Tibial nerve (tissue), 4 donors: ENCODE data around the gene ADAMTS2. TPM values are rescaled to one million over a fixed set of nuclear protein-coding genes. Genes with fewer than 3 reads are reported as not detected.

Experiments used
- DNase-seq, 2 donors: peaks; one replicate each; pipeline ENCODE4 v3.0.0-alpha.2; 2019; ENCODE audit warnings: low spot score in 2 of 2
- H3K27ac ChIP-seq, 4 donors: fragments of 200-600 bp; sonication (generic) in 3 of 4; one replicate each; pipeline ENCODE4 v1.5.1; 2017 to 2019; ENCODE audit warnings: mild to moderate bottlenecking in 1 of 4
- H3K27me3 ChIP-seq, 2 donors: fragments of 200-600 bp; sonication (generic) in 1 of 2; one replicate each; pipeline versions ENCODE4 v1.5.1 to v1.6.0; 2017 to 2019
- H3K36me3 ChIP-seq, 3 donors: fragments of 200-600 bp; sonication (generic); one replicate each; pipeline ENCODE4 v1.5.1; 2018 to 2019
- H3K4me1 ChIP-seq, 4 donors: fragments of 200-600 bp; sonication (generic) in 3 of 4; one replicate each; pipeline ENCODE4 v1.5.1; 2017 to 2019
- H3K4me3 ChIP-seq, 4 donors: fragments of 200-600 bp; sonication (generic) in 3 of 4; one replicate each; pipeline ENCODE4 v1.5.1; 2017 to 2019; ENCODE audit warnings: mild to moderate bottlenecking in 1 of 4, moderate library complexity in 1 of 4
- H3K9me3 ChIP-seq, 4 donors: fragments of 200-600 bp; sonication (generic) in 3 of 4; one replicate each; pipeline ENCODE4 v1.5.1; 2017 to 2019
- CTCF ChIP-seq, 5 experiments: fragments of 200-600 bp in 3 of 5; fragments of 450-650 bp in 2 of 5; sonication (generic) in 3 of 5; IDR thresholded peaks; one replicate each; pipeline ENCODE4 v1.5.1; 2016 to 2019; ENCODE audit warnings: antibody characterized with exemption in 5 of 5, mild to moderate bottlenecking in 3 of 5, moderate library complexity in 2 of 5
- EP300 ChIP-seq, 2 donors: sonication (generic); formaldehyde crosslinking; IDR thresholded peaks; one replicate each; pipeline ENCODE4 v1.6.1; 2017; ENCODE audit warnings: antibody characterized with exemption in 2 of 2, mild to moderate bottlenecking in 1 of 2
- POLR2A ChIP-seq, 2 donors: fragments of 450-650 bp; IDR thresholded peaks; one replicate each; pipeline ENCODE4 v1.6.1; 2017; ENCODE audit warnings: antibody characterized with exemption in 2 of 2, mild to moderate bottlenecking in 2 of 2, moderate library complexity in 2 of 2
- WGBS, 2 donors: methylation state at CpG; one replicate each; pipeline ENCODE4 v1.1.5; 2018; 5-methylcytosine and 5-hydroxymethylcytosine counted together
- total RNA-seq, 4 donors: library from RNA; depleted of rRNA; stranded (reverse); fragments of >200 nt; gene quantifications; one replicate each; pipeline ENCODE4 v1.1.0, GENCODE V29; 2016

ADAMTS2 gene
- total RNA-seq, 4 donors from 2014 or later, result 23.2 to 58.8 (median 47.2) TPM

DNA sequence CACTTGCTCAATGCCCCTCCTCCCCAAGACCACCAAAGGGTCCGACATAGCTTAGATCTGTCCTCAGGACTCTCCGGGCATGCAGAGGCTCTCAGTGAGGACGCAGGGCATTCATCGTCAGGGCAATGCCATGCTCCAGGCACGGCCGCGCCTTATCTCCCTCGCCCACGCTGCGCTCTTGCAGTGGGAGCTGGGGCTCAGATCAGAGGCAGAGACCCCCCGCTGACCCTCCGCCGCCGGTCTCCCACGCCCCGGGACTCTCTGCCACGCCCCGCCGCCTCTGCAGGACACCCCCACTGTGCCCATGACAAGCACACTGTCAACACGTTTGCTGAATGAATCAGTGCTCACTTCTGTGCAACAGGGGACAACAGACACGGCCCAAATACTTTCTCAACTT is 140.7 kb downstream of the ADAMTS2 start:
- Histone ChIP-seq H3K36me3 (peaks cover 0 to 5% (median 0%) of the 10 kb centered on the region in 3 donors), H3K27me3 (no peaks in the 10 kb centered on the region), H3K27ac (no peak overlapping the region), H3K4me1 (peaks cover 0 to 2% (median 0%) of the 10 kb centered on the region in 4 donors), H3K4me3 (no peak overlapping the region), H3K9me3 (no peaks in the 10 kb centered on the region)
- WGBS, 2 donors, result 82 to 83% methylated on average over 21 of the region's 21 CpGs
- DNase-seq, result no peak
- TF ChIP-seq CTCF (IDR thresholded peaks at IDR 0.05), result no peak
- no peak for TF ChIP-seq POLR2A (IDR thresholded peaks at IDR 0.05)
- TF ChIP-seq EP300 (IDR thresholded peaks at IDR 0.05), result no peak

DNA sequence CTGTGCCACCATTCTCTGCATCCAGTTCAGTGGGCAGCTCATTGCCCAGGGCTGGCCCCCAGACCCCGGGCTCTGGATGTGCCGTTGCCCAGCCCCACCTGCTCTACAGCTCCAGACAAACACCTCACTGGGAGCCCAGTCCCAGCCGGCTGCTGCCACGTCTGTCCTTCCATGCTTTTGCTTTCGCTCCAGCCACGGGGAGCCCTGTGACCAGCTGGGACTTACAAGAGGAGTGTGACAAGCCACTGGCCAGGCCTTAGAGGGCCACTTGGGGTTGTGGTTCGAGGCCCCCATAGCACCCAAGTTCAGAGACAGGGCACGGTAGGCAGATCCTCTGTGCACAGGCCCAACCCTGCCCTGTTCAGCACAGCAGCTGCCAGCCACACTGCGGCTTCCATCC is 142.0 kb downstream of the ADAMTS2 start:
- H3K27me3 ChIP-seq, result no peaks in the 10 kb centered on the region
- peaks cover 0 to 5% (median 0%) of the 10 kb centered on the region in 3 donors for H3K36me3 ChIP-seq
- no peak for TF ChIP-seq POLR2A (IDR thresholded peaks at IDR 0.05)
- TF ChIP-seq CTCF (IDR thresholded peaks at IDR 0.05), result no peak
- H3K9me3 ChIP-seq, result no peaks in the 10 kb centered on the region
- no peak overlapping the region for H3K27ac ChIP-seq
- no peak overlapping the region for H3K4me3 ChIP-seq
- no peak for DNase-seq
- no peaks in the 10 kb centered on the region for H3K4me1 ChIP-seq
- WGBS, 2 donors, result 85 to 95% methylated on average over 8 to 9 of the region's 9 CpGs

DNA sequence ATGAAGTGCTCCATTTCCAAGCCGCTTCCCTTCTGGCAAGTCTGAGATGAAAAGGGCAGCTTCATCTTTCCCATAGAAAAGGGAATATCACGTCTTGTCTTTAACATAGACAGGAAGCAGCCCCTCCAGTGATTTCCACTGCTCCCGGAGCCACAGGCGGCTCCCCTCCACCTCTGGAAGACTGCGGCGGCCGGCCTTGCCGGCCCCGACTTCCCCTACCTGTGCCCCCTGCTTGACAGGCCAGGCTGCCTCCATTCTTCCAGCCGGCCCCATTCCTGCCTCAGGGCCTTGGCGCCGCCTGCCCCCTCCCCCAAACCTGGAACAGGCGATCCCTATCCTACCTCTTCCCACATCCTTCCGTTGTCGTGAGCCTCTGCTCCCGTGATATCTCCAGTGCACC is 143.3 kb downstream of the ADAMTS2 start:
- WGBS, 2 donors, result 79 to 84% methylated on average over 16 of the region's 16 CpGs
- Histone ChIP-seq H3K4me3 (no peak overlapping the region), H3K4me1 (no peaks in the 10 kb centered on the region), H3K9me3 (no peaks in the 10 kb centered on the region), H3K36me3 (no peaks in the 10 kb centered on the region), H3K27ac (no peak overlapping the region), H3K27me3 (no peaks in the 10 kb centered on the region)
- TF ChIP-seq CTCF (IDR thresholded peaks at IDR 0.05) (no peak), POLR2A (IDR thresholded peaks at IDR 0.05) (no peak), EP300 (IDR thresholded peaks at IDR 0.05) (no peak)
- DNase-seq, result no peak

DNA sequence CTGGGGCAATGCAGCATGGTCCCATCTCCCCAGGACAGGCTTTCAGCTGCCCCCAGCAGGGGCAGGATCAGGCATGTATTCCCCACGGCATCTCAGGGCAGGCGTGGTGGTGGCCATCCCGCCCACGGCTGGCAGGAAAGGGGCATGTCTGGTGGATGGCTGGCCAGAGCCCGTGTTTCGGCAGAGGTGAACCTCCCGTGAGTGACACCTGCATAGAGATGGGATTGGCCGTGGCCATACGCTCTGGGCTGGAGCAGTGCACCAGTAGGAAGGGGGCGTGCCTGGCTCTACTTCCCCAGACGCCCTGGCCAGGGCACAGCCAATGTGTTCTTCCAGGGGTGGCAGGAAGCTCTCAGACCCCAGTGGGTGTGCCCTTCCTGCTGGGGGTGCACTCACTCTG is 146.0 kb downstream of the ADAMTS2 start:
- Histone ChIP-seq H3K27me3 (no peaks in the 10 kb centered on the region), H3K4me3 (no peak overlapping the region), H3K9me3 (no peaks in the 10 kb centered on the region), H3K4me1 (peaks cover 0 to 5% (median 0%) of the 10 kb centered on the region in 4 donors), H3K27ac (no peak overlapping the region), H3K36me3 (no peaks in the 10 kb centered on the region)
- 83 to 90% methylated on average over 11 of the region's 11 CpGs for WGBS, 2 donors
- no peak for DNase-seq
- no peak for TF ChIP-seq EP300 (IDR thresholded peaks at IDR 0.05)
- TF ChIP-seq CTCF (IDR thresholded peaks at IDR 0.05), result no peak
- no peak for TF ChIP-seq POLR2A (IDR thresholded peaks at IDR 0.05)

GRCh38 chr5:179198825-179199224 is 146.4 kb downstream of the ADAMTS2 start:
- no peak for DNase-seq
- H3K27ac ChIP-seq, result no peak overlapping the region
- H3K9me3 ChIP-seq, result no peaks in the 10 kb centered on the region

More at GRCh38 chr5:179198825-179199224, 146.4 kb downstream of the ADAMTS2 start:
- TF ChIP-seq EP300 (IDR thresholded peaks at IDR 0.05) (no peak), POLR2A (IDR thresholded peaks at IDR 0.05) (no peak), CTCF (IDR thresholded peaks at IDR 0.05) (no peak)
- no peak overlapping the region for H3K4me3 ChIP-seq
- WGBS, 2 donors, result 85% methylated on average over 7 to 8 of the region's 8 CpGs
- no peaks in the 10 kb centered on the region for H3K36me3 ChIP-seq
- H3K27me3 ChIP-seq, result no peaks in the 10 kb centered on the region
- H3K4me1 ChIP-seq, result peaks cover 0 to 5% (median 0%) of the 10 kb centered on the region in 4 donors
